Neural progenitor cell (in vitro differentiated cells): ENCODE data around the gene CHTF8.

Experiments
- EZH2 ChIP-seq: fragments of 200-600 bp; sonication (generic); IDR thresholded peaks from 2 replicates; pipeline ENCODE4 v1.6.1; 2017; ENCODE audit warnings: antibody characterized with exemption, mild to moderate bottlenecking, moderate library complexity
- EZH2phosphoT487 ChIP-seq: fragments of 200-600 bp; sonication (generic); IDR thresholded peaks from 2 replicates; pipeline ENCODE4 v1.6.1; 2017; ENCODE audit warnings: antibody characterized with exemption
- TF ChIP-seq, protein P1 (sequence below): fragments of 200-600 bp; sonication (generic); IDR thresholded peaks from 2 replicates; pipeline ENCODE4 v1.5.1; 2017; ENCODE audit warnings: antibody characterized with exemption, mild to moderate bottlenecking

DNA sequence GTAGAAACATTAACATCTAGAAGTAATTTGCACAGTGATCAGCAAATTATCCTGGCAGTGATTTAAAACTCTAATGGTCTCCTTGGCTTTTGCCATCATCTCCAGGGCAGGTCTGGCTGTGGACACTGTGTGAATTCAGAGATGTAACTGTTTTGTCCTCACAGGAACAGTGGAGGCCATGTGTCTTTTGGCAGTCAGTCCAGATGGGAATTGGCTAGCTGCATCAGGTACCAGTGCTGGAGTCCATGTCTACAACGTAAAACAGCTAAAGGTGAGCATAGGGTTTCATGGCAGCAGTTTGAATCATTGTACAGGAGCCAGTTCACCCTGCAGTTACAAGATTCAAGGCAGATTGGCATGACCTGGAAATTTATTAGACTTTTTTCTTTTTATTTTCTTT, 27.8 kb upstream of the CHTF8 start:
- TF ChIP-seq, protein P1, sequence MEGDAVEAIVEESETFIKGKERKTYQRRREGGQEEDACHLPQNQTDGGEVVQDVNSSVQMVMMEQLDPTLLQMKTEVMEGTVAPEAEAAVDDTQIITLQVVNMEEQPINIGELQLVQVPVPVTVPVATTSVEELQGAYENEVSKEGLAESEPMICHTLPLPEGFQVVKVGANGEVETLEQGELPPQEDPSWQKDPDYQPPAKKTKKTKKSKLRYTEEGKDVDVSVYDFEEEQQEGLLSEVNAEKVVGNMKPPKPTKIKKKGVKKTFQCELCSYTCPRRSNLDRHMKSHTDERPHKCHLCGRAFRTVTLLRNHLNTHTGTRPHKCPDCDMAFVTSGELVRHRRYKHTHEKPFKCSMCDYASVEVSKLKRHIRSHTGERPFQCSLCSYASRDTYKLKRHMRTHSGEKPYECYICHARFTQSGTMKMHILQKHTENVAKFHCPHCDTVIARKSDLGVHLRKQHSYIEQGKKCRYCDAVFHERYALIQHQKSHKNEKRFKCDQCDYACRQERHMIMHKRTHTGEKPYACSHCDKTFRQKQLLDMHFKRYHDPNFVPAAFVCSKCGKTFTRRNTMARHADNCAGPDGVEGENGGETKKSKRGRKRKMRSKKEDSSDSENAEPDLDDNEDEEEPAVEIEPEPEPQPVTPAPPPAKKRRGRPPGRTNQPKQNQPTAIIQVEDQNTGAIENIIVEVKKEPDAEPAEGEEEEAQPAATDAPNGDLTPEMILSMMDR, result no peak
- TF ChIP-seq EZH2phosphoT487 (no peak), EZH2 (no peak)
